GM23338 (cell line): ENCODE measurements around the gene ALDH7A1.

ENCODE experiments used
- CREB1 ChIP-seq: fragments of 250-450 bp; sonication (Bioruptor Pico); IDR thresholded peaks from 2 replicates; pipeline ENCODE4 v1.5.0; 2020; ENCODE audit warnings: low read depth, mild to moderate bottlenecking, moderate library complexity
- CTCF ChIP-seq, 2 experiments: fragments of 200-600 bp in 1 of 2; sonication (generic) in 1 of 2; conservative IDR thresholded peaks; 2 replicates each; pipeline versions ENCODE4 v1.5.1 to v1.6.1; 2016 to 2017; ENCODE audit warnings: antibody characterized with exemption in 2 of 2, low read depth in 2 of 2, mild to moderate bottlenecking in 2 of 2, moderate library complexity in 1 of 2
- EZH2 ChIP-seq: fragments of 200-600 bp; sonication (generic); IDR thresholded peaks from one replicate; pipeline ENCODE4 v1.8.0; 2017; ENCODE audit warnings: antibody characterized with exemption, mild to moderate bottlenecking, low read depth; ENCODE audit not compliant: unreplicated experiment
- EZH2phosphoT487 ChIP-seq: fragments of 200-600 bp; sonication (generic); IDR thresholded peaks from one replicate; pipeline ENCODE4 v1.8.1; 2018; ENCODE audit warnings: antibody characterized with exemption; ENCODE audit not compliant: unreplicated experiment
- JUNB ChIP-seq: IDR thresholded peaks from one replicate; pipeline ENCODE4 v1.6.1; 2016; ENCODE audit warnings: antibody characterized with exemption; ENCODE audit not compliant: unreplicated experiment
- POLR2AphosphoS5 ChIP-seq: IDR thresholded peaks from 2 replicates; pipeline ENCODE4 v1.6.1; 2016; ENCODE audit warnings: antibody characterized with exemption, low read depth
- REST ChIP-seq: IDR thresholded peaks from one replicate; pipeline ENCODE4 v1.6.1; 2018; ENCODE audit warnings: antibody characterized with exemption; ENCODE audit not compliant: unreplicated experiment

- no peak for TF ChIP-seq POLR2AphosphoS5
- TF ChIP-seq CTCF (conservative IDR thresholded peaks at IDR 0.05; ENCODE audit: low read depth in 2 of 2): no peak
- no peak for TF ChIP-seq EZH2
- no peak for TF ChIP-seq REST
- no peak for TF ChIP-seq EZH2phosphoT487
- TF ChIP-seq CREB1: no peak
- no peak for TF ChIP-seq JUNB
Observed at GRCh38 chr5:126635585-126635984, 40.6 kb upstream of the ALDH7A1 start.
